ENCODE measurements around the gene TWNK.

- TF ChIP-seq, protein P1, sequence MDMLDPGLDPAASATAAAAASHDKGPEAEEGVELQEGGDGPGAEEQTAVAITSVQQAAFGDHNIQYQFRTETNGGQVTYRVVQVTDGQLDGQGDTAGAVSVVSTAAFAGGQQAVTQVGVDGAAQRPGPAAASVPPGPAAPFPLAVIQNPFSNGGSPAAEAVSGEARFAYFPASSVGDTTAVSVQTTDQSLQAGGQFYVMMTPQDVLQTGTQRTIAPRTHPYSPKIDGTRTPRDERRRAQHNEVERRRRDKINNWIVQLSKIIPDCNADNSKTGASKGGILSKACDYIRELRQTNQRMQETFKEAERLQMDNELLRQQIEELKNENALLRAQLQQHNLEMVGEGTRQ (CRISPR knock-in tag; IDR thresholded peaks at IDR 0.05) = no peak
- TF ChIP-seq NR2C2 (CRISPR knock-in tag; IDR thresholded peaks at IDR 0.05) = no peak
- TF ChIP-seq, protein P2, sequence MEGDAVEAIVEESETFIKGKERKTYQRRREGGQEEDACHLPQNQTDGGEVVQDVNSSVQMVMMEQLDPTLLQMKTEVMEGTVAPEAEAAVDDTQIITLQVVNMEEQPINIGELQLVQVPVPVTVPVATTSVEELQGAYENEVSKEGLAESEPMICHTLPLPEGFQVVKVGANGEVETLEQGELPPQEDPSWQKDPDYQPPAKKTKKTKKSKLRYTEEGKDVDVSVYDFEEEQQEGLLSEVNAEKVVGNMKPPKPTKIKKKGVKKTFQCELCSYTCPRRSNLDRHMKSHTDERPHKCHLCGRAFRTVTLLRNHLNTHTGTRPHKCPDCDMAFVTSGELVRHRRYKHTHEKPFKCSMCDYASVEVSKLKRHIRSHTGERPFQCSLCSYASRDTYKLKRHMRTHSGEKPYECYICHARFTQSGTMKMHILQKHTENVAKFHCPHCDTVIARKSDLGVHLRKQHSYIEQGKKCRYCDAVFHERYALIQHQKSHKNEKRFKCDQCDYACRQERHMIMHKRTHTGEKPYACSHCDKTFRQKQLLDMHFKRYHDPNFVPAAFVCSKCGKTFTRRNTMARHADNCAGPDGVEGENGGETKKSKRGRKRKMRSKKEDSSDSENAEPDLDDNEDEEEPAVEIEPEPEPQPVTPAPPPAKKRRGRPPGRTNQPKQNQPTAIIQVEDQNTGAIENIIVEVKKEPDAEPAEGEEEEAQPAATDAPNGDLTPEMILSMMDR (IDR thresholded peaks at IDR 0.05) = no peak
These were observed 20.5 kb upstream of the TWNK start for GRCh38 chr10:100966887-100967286.
